NCI-H524 treated with DMSO at 0.1 percent for 48 hours (cell line): Measurements from ENCODE around the gene MAD2L1BP.
"Not testable (repeated sequence)": the region's sequence is repeated elsewhere in the genome, so short reads cannot be mapped to it uniquely, and the experiment has no call there.

Experiments
- DNase-seq: peaks from one replicate; lab custom pipeline; 2025; lab: John Stamatoyannopoulos, UW

The MAD2L1BP gene

GRCh38 chr6:43635387-43636307 lies at the start of gene MAD2L1BP:
MAD2L1BP (plus strand) TSS chr6:43635840; CDS start chr6:43635876, 36 bp downstream.
- peak; percentile 45 for DNase-seq

GRCh38 chr6:43588194-43588593 lies 47.4 kb upstream of the MAD2L1BP start:
- DNase-seq: no peak

- DNase-seq: not testable (repeated sequence)
Observed at GRCh38 chr6:43589564-43589963, 46.1 kb upstream of the MAD2L1BP start.

GRCh38 chr6:43593938-43594337 lies 41.7 kb upstream of the MAD2L1BP start:
- DNase-seq: no peak

- no peak for DNase-seq
Observed at GRCh38 chr6:43600595-43600994, 35.0 kb upstream of the MAD2L1BP start.

DNA sequence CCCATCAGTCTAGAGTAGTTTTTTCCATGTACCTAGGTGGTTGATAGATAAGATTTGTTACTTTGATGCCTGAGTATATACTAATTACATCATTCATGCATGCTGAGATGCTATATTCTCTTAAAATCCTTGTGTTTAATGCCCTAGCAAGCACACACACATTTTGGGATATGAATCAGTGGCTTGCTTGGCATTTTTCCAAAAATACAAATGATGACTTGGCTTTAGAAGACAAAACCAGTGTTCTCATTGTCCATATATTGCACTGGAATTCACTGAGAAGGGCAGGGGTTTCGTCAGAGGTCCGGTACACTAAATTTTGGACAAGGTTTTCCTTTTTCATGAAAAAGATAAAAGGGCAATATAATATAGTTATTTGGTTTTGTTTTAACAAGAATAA lies 31.5 kb upstream of the MAD2L1BP start:
- DNase-seq: no peak

DNA sequence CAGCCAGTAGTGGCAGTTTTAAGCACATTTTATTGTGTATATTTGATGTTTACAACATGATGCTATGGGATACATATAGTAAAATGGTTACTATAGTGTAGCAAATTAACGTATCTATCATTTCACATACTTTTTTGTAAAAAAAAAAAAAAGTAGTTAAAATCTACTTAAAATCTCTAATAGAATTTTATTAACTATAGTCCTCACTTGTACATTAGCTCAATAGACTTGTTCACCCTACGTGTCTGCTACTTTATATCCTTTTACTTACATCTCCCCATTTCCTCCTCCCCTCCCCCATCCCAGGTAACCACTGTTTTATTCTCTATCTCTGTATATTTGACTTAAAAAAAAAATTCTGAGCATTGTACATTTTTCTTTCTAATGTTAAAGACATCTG lies 29.6 kb upstream of the MAD2L1BP start:
- no peak for DNase-seq

- peak; percentile 4 for DNase-seq
Observed at GRCh38 chr6:43608310-43608763, 27.3 kb upstream of the MAD2L1BP start.

- no peak for DNase-seq
Observed at GRCh38 chr6:43608807-43609206, 26.8 kb upstream of the MAD2L1BP start.

DNA sequence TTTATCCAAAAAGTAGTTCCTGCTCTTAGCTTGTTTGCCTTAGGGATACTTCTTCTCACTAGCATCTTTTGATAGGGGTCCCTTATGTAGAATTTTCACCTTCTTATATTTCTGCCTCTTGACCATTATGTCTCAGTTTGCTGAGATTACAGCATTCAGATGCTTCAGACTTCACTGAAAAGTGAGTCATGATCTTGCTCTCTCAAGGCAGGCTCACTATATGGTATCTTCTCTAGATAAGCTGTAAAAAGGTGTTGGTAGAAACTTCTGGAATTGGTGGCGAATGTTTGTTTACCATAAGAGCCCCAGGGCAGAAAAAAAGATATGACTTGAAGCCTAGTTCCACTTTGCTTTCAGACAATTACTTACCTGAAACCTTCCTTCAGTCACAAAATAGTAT lies 26.2 kb upstream of the MAD2L1BP start:
- DNase-seq: no peak

DNA sequence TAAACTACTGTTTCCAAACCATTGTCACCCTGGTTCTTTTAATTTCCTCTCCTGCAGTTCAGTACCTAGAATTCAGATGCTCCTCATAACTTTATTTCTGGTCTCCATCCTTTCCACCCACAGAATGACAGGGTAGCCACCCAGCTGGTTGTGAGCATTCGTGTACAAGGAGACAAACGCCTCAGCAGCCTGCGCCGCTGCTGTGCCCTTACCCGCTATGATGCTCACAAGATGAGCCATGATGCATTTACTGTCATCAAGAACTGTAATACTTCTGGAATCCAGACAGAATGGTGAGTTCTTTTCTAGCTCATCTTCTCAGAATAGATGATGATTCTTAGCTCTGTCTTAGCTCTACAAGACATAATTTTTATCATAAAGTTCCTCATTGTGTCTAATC lies 25.2 kb upstream of the MAD2L1BP start:
- no peak for DNase-seq

GRCh38 chr6:43613721-43614395 lies 21.8 kb upstream of the MAD2L1BP start:
- DNase-seq: no peak

DNA sequence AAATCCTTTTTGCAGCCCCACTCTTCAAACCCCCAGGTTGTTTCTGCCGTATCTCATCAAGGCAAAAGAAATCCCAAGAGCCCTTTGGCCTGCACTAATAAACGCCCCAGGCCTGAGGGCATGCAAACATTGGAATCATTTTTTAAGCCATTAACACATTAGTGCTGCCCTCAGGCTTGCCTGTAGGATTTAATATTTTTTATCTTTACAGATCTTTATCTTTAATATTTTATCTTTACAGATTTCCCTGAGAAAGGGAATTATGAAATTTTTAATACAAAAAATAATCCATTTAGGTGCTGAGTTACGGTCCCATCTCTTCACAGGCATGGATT lies 21.3 kb upstream of the MAD2L1BP start:
- DNase-seq: no peak

DNA sequence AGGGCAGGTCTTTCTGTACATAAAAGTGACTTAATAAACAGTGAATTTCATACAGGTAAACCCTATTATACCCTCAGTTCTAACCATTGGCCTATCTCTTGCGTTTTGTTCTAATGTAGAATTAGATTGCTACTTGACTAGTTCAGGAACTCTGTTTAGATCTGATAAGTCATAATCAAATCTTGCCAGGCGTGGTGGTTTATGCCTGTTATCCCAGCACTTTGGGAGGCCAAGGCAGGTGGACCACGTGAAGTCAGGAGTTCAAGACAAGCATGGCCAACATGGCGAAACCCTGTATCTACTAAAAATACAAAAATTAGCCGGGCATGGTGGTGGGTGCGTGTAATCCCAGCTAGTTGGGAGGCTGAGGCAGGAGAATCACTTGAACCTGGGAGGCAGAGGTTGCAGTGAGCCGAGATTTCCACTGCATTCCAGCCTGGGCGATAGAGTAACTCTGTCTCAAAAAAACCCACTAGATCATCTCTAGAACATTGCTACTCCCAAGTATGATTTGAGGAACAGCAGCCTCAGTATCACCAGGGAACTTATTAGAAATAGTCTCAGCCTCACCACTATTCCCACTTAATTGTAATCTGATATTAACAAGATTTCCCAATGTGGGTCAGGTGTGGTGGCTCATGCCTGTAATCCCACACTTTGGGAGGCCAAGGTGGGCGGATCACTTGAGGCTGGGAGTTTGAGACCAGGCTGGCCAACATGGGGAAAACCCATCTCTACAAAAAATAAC lies 18.7 kb upstream of the MAD2L1BP start:
- no peak for DNase-seq

- no peak for DNase-seq
Observed at GRCh38 chr6:43621078-43621835, 14.4 kb upstream of the MAD2L1BP start.

GRCh38 chr6:43621836-43622180 lies 13.8 kb upstream of the MAD2L1BP start:
- DNase-seq: no peak

- DNase-seq: no peak
Observed at GRCh38 chr6:43622541-43622940, 13.1 kb upstream of the MAD2L1BP start.

DNA sequence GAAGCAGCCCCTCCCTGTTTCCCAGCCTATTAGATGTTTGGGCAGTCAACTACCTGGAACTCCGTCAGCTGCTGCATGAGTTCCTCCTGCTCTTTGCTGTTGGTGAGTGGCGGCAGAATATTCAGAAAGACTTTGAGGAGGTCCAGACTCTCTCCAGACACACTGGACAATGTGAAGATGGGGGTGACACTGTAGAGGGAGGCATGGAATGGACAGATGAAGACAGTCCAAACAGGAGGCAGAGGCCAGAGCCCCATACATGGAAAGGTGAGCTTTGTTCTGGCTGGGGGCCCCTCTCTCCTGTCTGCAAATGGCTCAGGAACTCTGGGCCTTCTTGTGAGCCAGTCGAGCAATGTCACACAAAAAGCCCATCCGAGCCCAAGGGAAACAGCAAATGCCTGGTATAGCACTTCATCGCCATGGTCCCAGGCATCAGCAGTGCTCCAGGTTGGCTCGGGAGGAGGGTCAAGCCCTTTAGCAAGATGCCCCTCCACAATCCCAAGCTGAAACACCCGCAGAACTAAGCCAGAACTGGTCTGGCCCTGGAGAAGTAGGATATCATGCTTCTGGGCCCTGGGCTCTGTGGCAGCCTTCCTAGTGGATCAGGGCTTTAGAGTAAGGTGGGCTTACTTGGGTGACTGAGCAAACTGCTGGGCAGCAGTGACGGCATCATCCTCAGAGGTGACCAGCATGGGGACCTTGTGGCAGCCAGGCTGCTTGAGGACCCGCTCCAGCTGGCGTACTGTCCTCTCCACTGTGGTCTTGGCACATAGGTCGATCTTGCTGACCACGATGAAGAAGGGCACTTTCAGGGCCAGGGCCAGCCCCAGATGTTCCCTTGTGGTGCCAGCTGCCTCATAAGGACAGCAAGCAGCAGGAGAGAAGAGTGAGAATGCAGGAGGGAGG lies 11.5 kb upstream of the MAD2L1BP start:
- DNase-seq: no peak

GRCh38 chr6:43624786-43625288 lies 10.8 kb upstream of the MAD2L1BP start:
- DNase-seq: no peak

GRCh38 chr6:43625393-43625992 lies 10.1 kb upstream of the MAD2L1BP start:
- no peak for DNase-seq
